Breast epithelium (tissue), 3 donors: Measurements from ENCODE around the gene CFAP65.

ENCODE experiments used
- CTCF ChIP-seq, 3 donors: fragments of 450-650 bp; IDR thresholded peaks; one replicate each; pipeline ENCODE4 v1.5.1; 2016 to 2017; ENCODE audit warnings: antibody characterized with exemption in 3 of 3, mild to moderate bottlenecking in 3 of 3, moderate library complexity in 3 of 3
- POLR2A ChIP-seq: fragments of 450-650 bp; IDR thresholded peaks from one replicate; pipeline ENCODE4 v1.6.1; 2016; ENCODE audit warnings: antibody characterized with exemption, mild to moderate bottlenecking, moderate library complexity
- POLR2AphosphoS5 ChIP-seq, 3 donors: sonication (generic); formaldehyde crosslinking; IDR thresholded peaks; one replicate each; pipeline ENCODE4 v1.6.1; 2017; ENCODE audit warnings: antibody characterized with exemption in 3 of 3

- TF ChIP-seq CTCF (IDR thresholded peaks at IDR 0.05) (no peak), POLR2AphosphoS5 (IDR thresholded peaks at IDR 0.05) (no peak), POLR2A (no peak)
Measured at GRCh38 chr2:218982586-218983262, 58.6 kb downstream of the CFAP65 start.
